Chondrocyte (in vitro differentiated cells): ENCODE measurements around the gene P2RX2. TPM values are rescaled to one million over a fixed set of nuclear protein-coding genes. Genes with fewer than 3 reads are reported as not detected.

Experiments used
- DNase-seq: peaks from one replicate; pipeline ENCODE4 v3.0.0; 2021; ENCODE audit warnings: mixed read lengths, low spot score
- H3K27ac Mint-ChIP-seq: one replicate; pipeline ENCODE4 v1.8.0; 2021; ENCODE audit warnings: mild to moderate bottlenecking, moderate library complexity, mixed read lengths; ENCODE audit not compliant: unreplicated experiment
- H3K27me3 Mint-ChIP-seq: 2 replicates; pipeline ENCODE4 v1.8.0; 2021; ENCODE audit warnings: low read depth, mixed read lengths
- H3K36me3 Mint-ChIP-seq: 2 replicates; pipeline ENCODE4 v1.8.0; 2021; ENCODE audit warnings: low read depth, mixed read lengths
- H3K4me1 Mint-ChIP-seq: 2 replicates; pipeline ENCODE4 v1.8.0; 2021; ENCODE audit warnings: low read depth, mild to moderate bottlenecking, mixed read lengths
- H3K4me3 Mint-ChIP-seq: one replicate; pipeline ENCODE4 v1.8.0; 2021; ENCODE audit warnings: mild to moderate bottlenecking, moderate library complexity, mixed read lengths; ENCODE audit not compliant: unreplicated experiment
- H3K9me3 Mint-ChIP-seq: 2 replicates; pipeline ENCODE4 v1.8.0; 2021; ENCODE audit warnings: low read depth, mixed read lengths
- long read RNA-seq: library from polyadenylated mRNA; stranded (forward); transcript quantifications from one replicate; pipeline ENCODE4 v2.0.0, GENCODE V29; 2021
- total RNA-seq: library from RNA; stranded (reverse); gene quantifications from 3 replicates; pipeline ENCODE4 v1.2.1, GENCODE V29; 2021
- TF ChIP-seq, protein P1 (sequence below): fragments of 200-600 bp; sonication (generic); IDR thresholded peaks from 2 replicates; pipeline ENCODE4 v1.5.0; 2021; ENCODE audit warnings: antibody characterized with exemption, mild to moderate bottlenecking, moderate library complexity

P2RX2 gene
- not detected in 3 replicates for total RNA-seq
- long read RNA-seq: 0 reads

DNA sequence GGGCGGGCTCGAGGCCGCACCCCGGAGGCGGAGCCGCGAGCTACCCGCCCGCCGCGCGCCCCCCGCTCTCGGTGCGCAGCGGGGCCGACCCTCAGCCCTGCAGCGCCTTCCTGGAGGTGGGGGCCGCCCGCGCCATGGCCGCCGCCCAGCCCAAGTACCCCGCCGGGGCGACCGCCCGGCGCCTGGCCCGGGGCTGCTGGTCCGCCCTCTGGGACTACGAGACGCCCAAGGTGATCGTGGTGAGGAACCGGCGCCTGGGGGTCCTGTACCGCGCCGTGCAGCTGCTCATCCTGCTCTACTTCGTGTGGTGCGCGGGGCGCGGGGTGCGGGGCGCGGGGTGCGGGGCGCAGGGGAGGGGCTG lies at the start of gene P2RX2:
P2RX2 (plus strand) TSS at position 94 of the 361 bp plus-strand sequence; CDS start at position 135, 41 bp downstream.
- H3K36me3 Mint-ChIP-seq: peaks cover 2% of the 10 kb centered on the region
- TF ChIP-seq, protein P1, sequence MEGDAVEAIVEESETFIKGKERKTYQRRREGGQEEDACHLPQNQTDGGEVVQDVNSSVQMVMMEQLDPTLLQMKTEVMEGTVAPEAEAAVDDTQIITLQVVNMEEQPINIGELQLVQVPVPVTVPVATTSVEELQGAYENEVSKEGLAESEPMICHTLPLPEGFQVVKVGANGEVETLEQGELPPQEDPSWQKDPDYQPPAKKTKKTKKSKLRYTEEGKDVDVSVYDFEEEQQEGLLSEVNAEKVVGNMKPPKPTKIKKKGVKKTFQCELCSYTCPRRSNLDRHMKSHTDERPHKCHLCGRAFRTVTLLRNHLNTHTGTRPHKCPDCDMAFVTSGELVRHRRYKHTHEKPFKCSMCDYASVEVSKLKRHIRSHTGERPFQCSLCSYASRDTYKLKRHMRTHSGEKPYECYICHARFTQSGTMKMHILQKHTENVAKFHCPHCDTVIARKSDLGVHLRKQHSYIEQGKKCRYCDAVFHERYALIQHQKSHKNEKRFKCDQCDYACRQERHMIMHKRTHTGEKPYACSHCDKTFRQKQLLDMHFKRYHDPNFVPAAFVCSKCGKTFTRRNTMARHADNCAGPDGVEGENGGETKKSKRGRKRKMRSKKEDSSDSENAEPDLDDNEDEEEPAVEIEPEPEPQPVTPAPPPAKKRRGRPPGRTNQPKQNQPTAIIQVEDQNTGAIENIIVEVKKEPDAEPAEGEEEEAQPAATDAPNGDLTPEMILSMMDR: no peak
- peaks cover 23% of the 10 kb centered on the region for H3K27me3 Mint-ChIP-seq
- no peaks in the 10 kb centered on the region for H3K9me3 Mint-ChIP-seq
- peaks cover 22% of the 10 kb centered on the region for H3K4me1 Mint-ChIP-seq
- H3K4me3 Mint-ChIP-seq: no peak within 1 kb of the TSS
- no peak for DNase-seq
- no peak within 1 kb of the TSS for H3K27ac Mint-ChIP-seq

DNA sequence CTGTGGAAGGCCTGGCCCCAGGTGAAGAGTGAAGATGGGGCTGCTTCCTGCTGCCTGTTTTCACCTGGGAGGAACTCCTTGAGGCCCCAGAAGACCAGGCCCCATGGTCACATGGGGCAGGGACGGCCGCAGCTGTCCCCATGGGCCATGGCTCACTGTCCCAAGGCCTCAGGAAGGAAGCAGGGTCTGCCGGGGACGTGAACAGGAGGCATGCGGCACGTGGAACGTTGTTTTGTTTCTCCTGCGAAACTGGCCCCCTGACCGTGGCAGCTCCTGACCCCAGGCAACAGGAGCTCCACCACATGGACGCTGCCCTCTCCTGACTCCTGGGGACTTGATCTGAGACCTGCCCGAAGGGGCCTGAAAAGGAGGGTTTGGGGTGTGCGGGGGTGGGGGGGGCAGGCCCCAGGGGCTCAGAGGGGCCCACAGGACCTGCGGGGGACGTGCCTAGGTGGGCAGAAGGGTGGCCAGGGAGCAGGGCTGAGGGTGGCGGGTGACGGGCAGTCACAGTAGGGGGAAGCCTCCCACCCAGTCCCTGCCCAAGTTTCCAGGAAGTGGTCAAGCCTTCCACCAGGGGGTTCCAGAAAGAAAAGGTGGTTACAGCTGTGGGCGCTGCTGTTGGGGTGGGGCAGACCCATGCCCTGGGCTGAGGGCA lies 49.6 kb upstream of the P2RX2 start:
- Mint-ChIP-seq H3K36me3 (no peaks in the 10 kb centered on the region), H3K4me1 (no peaks in the 10 kb centered on the region), H3K4me3 (no peak overlapping the region), H3K27me3 (no peaks in the 10 kb centered on the region), H3K9me3 (no peaks in the 10 kb centered on the region), H3K27ac (no peak overlapping the region)
- no peak for DNase-seq
- TF ChIP-seq, protein P1: no peak

DNA sequence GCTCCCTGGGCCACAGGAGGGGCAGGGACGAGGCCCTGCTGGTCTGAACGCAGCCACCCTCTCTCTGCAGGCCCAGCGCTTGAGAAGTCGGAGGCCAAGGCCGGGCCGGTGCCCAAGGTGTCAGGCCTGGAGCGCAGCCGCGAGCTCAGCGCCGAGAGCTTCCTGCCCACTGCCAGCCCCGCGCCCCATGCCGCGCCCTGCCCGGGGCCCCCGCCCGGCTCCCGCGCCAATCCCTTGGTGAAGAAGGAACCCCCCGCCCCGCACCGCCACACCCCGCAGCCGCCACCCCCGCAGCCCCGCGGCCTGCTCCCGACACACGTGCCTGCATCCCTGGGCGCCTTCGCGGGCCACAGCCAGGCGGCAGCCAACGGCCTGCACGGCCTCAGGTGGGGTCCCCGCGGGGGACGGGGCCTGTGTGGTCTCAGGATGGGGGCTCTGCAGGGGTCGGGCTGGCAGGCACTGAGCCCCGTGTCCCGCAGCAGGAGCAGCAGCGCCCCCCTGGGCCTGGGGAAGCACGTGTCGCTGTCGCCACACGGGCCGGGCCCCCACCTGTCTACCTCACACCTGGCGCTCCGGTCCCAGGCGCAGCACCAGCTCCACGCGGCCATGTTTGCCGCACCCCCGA lies 48.6 kb upstream of the P2RX2 start:
- H3K9me3 Mint-ChIP-seq: no peaks in the 10 kb centered on the region
- H3K4me3 Mint-ChIP-seq: no peak overlapping the region
- H3K27ac Mint-ChIP-seq: no peak overlapping the region

DNA sequence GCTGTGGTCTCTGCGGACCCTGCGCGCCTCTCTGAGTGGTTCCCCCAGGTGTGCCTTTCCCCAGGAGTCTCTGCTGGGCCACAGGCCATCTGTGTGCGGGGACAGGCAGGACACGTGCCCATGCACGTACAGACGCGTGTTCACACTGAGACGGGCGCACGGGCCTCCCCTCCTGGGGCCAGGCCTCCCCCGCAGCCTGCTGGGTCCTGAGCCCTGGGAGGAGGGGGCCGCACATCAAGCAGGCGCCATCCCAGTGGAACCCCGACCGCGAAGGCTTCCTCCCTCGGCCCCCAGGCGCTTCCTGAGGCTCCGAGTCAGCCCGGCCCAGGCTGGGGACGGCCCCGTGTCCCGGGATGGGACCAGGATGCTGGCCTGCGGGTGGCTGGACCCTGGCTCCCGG lies 47.9 kb upstream of the P2RX2 start:
- H3K27me3 Mint-ChIP-seq: no peaks in the 10 kb centered on the region
- H3K4me3 Mint-ChIP-seq: no peak overlapping the region
- DNase-seq: no peak
- TF ChIP-seq, protein P1: no peak
- no peaks in the 10 kb centered on the region for H3K9me3 Mint-ChIP-seq
- H3K36me3 Mint-ChIP-seq: peaks cover 3% of the 10 kb centered on the region
- no peak overlapping the region for H3K27ac Mint-ChIP-seq
- H3K4me1 Mint-ChIP-seq: no peaks in the 10 kb centered on the region

More for the DNA sequence above, 48.6 kb upstream of the P2RX2 start:
- DNase-seq: no peak
- TF ChIP-seq, protein P1: no peak
- no peaks in the 10 kb centered on the region for H3K27me3 Mint-ChIP-seq
- H3K4me1 Mint-ChIP-seq: no peaks in the 10 kb centered on the region
- H3K36me3 Mint-ChIP-seq: peaks cover 1% of the 10 kb centered on the region

DNA sequence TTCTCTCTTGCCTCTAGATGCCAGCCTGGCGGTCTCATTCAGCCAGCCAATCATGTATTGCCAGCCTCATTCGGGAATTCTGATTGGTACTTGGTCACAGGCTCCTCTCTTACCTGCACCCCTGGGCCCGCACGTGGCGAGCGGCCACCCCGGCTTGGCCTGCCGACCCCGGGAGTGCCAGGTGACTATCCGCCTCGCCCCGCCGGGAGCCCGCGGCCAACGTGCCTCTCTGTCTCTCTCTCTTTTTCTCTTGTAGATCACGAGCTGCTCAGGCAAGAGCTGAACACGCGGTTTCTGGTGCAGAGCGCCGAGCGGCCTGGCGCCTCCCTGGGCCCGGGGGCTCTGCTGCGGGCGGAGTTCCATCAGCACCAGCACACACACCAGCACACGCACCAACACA lies 47.5 kb upstream of the P2RX2 start:
- TF ChIP-seq, protein P1: no peak
- Mint-ChIP-seq H3K27ac (no peak overlapping the region), H3K4me3 (no peak overlapping the region), H3K36me3 (peaks cover 3% of the 10 kb centered on the region), H3K9me3 (no peaks in the 10 kb centered on the region), H3K4me1 (no peaks in the 10 kb centered on the region), H3K27me3 (no peaks in the 10 kb centered on the region)
- no peak for DNase-seq
